ENCODE results near the gene MEIS1. TPM values are rescaled to one million over a fixed set of nuclear protein-coding genes. Genes with fewer than 3 reads are reported as not detected.

The MEIS1 gene
- total and polyA plus RNA-seq, 12 donors: 24.8 to 63.8 (median 38.6) TPM

GRCh38 chr2:66531155-66531554 lies 96.2 kb downstream of the MEIS1 start:
- Histone ChIP-seq H3K4me3 (no peak overlapping the region), H3K27ac (no peak overlapping the region), H3K36me3 (peaks cover 0 to 8% (median 0%) of the 10 kb centered on the region in 9 donors), H3K4me1 (peaks cover 0 to 31% (median 12%) of the 10 kb centered on the region in 9 donors), H3K27me3 (no peaks in the 10 kb centered on the region), H3K9me3 (no peaks in the 10 kb centered on the region)
- intact Hi-C loops (cut with DNase I): no loop called here
- TF ChIP-seq CTCF (IDR thresholded peaks at IDR 0.05): no peak
- ATAC-seq (no peak), DNase-seq (no peak)
- WGBS, 2 donors: 95 to 97% methylated on average over 1 of the region's 1 CpG

- no peak for DNase-seq
- intact Hi-C loops (cut with DNase I): no loop called here
- Histone ChIP-seq H3K9me3 (no peaks in the 10 kb centered on the region), H3K27me3 (no peaks in the 10 kb centered on the region), H3K4me3 (no peak overlapping the region), H3K4me1 (peaks cover 0 to 29% (median 14%) of the 10 kb centered on the region in 9 donors), H3K27ac (no peak overlapping the region), H3K36me3 (peaks cover 0 to 8% (median 0%) of the 10 kb centered on the region in 9 donors)
- ATAC-seq: no peak
- no peak for TF ChIP-seq CTCF (IDR thresholded peaks at IDR 0.05)
- WGBS, 2 donors: 87 to 91% methylated on average over 13 of the region's 13 CpGs
Measured at GRCh38 chr2:66531567-66531966, 96.6 kb downstream of the MEIS1 start.

- Histone ChIP-seq H3K27ac (peak overlapping the region in 4 of 10 donors; percentile 18 to 59 (median 26)), H3K36me3 (peaks cover 0 to 8% (median 0%) of the 10 kb centered on the region in 9 donors), H3K4me1 (peaks cover 0 to 39% (median 20%) of the 10 kb centered on the region in 9 donors), H3K9me3 (no peaks in the 10 kb centered on the region), H3K4me3 (no peak overlapping the region), H3K27me3 (no peaks in the 10 kb centered on the region)
- intact Hi-C loops (cut with DNase I): no loop called here
- 51 to 59% methylated on average over 11 of the region's 11 CpGs for WGBS, 2 donors
- peak in 1 of 9 donors; percentile 5 for TF ChIP-seq CTCF (IDR thresholded peaks at IDR 0.05)
- DNase-seq (peak in 1 of 2 donors; percentile 17), ATAC-seq (peak in 6 of 8 donors; percentile 33 to 53 (median 42))
Measured at GRCh38 chr2:66532972-66533868, 98.3 kb downstream of the MEIS1 start.

GRCh38 chr2:66534461-66534860 lies 99.5 kb downstream of the MEIS1 start:
- ATAC-seq: no peak

More at GRCh38 chr2:66534461-66534860, 99.5 kb downstream of the MEIS1 start:
- Histone ChIP-seq H3K4me1 (peaks cover 0 to 39% (median 20%) of the 10 kb centered on the region in 9 donors), H3K9me3 (no peaks in the 10 kb centered on the region), H3K27me3 (no peaks in the 10 kb centered on the region), H3K4me3 (no peak overlapping the region), H3K27ac (no peak overlapping the region), H3K36me3 (peaks cover 0 to 4% (median 0%) of the 10 kb centered on the region in 9 donors)
- DNase-seq: no peak
- no peak for TF ChIP-seq CTCF (IDR thresholded peaks at IDR 0.05)
- 86 to 89% methylated on average over 4 of the region's 4 CpGs for WGBS, 2 donors
- intact Hi-C loops (cut with DNase I): no loop called here
